Raji (cell line): ENCODE results near the gene CDIP1.

Experiments used
- POLR2A ChIP-seq: IDR thresholded peaks from 2 replicates; pipeline ENCODE4 v1.6.1; 2011; ENCODE audit warnings: low read depth, low read length, control low read depth; ENCODE audit not compliant: insufficient read depth

The CDIP1 gene

GRCh38 chr16:4510131-4510530 lies 28.4 kb downstream of the CDIP1 start:
- TF ChIP-seq POLR2A: no peak

GRCh38 chr16:4509420-4509819 lies 29.2 kb downstream of the CDIP1 start:
- no peak for TF ChIP-seq POLR2A

GRCh38 chr16:4508806-4509205 lies 29.8 kb downstream of the CDIP1 start:
- TF ChIP-seq POLR2A: no peak

- TF ChIP-seq POLR2A: no peak
These were observed 30.8 kb downstream of the CDIP1 start for GRCh38 chr16:4507588-4508345.

GRCh38 chr16:4506450-4506849 lies 32.1 kb downstream of the CDIP1 start:
- TF ChIP-seq POLR2A: no peak

- 0 out of 2 replicates have a peak, but pooled peaks have one; percentile 26 for TF ChIP-seq POLR2A
These were observed 33.0 kb downstream of the CDIP1 start for GRCh38 chr16:4505356-4506147.

GRCh38 chr16:4501071-4501478 lies 37.5 kb downstream of the CDIP1 start:
- TF ChIP-seq POLR2A: no peak

GRCh38 chr16:4500272-4500671 lies 38.3 kb downstream of the CDIP1 start:
- no peak for TF ChIP-seq POLR2A

GRCh38 chr16:4499196-4499555 lies 39.4 kb downstream of the CDIP1 start:
- TF ChIP-seq POLR2A: no peak

GRCh38 chr16:4498546-4499195 lies 39.9 kb downstream of the CDIP1 start:
- TF ChIP-seq POLR2A: no peak

GRCh38 chr16:4496305-4496704 lies 42.3 kb downstream of the CDIP1 start:
- TF ChIP-seq POLR2A: no peak

GRCh38 chr16:4495766-4496165 lies 42.8 kb downstream of the CDIP1 start:
- TF ChIP-seq POLR2A: no peak

GRCh38 chr16:4494746-4495490 lies 43.7 kb downstream of the CDIP1 start:
- no peak for TF ChIP-seq POLR2A

GRCh38 chr16:4491898-4492297 lies 46.7 kb downstream of the CDIP1 start:
- TF ChIP-seq POLR2A: no peak

GRCh38 chr16:4489030-4489429 lies 49.5 kb downstream of the CDIP1 start:
- TF ChIP-seq POLR2A: no peak
